HG02981 (cell line): Measurements from ENCODE around the gene SYNGR3.
"Not testable (repeated sequence)": the region's sequence is repeated elsewhere in the genome, so short reads cannot be mapped to it uniquely, and the experiment has no call there.

Experiments used
- ATAC-seq: cut with Tn5 transposase; IDR thresholded peaks from one replicate; pipeline ENCODE4 v1.9.1; 2021; ENCODE audit warnings: mild to moderate bottlenecking, moderate library complexity; ENCODE audit not compliant: unreplicated experiment

SYNGR3 gene, protein sequence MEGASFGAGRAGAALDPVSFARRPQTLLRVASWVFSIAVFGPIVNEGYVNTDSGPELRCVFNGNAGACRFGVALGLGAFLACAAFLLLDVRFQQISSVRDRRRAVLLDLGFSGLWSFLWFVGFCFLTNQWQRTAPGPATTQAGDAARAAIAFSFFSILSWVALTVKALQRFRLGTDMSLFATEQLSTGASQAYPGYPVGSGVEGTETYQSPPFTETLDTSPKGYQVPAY

GRCh38 chr16:1989209-1990100 is at the start of gene SYNGR3:
Gene SYNGR3 (plus strand): TSS chr16:1989970. CDS start chr16:1990103, 133 bp downstream.
- no peak for ATAC-seq

GRCh38 chr16:1940273-1941161 is 49.3 kb upstream of the SYNGR3 start:
- no peak for ATAC-seq

DNA sequence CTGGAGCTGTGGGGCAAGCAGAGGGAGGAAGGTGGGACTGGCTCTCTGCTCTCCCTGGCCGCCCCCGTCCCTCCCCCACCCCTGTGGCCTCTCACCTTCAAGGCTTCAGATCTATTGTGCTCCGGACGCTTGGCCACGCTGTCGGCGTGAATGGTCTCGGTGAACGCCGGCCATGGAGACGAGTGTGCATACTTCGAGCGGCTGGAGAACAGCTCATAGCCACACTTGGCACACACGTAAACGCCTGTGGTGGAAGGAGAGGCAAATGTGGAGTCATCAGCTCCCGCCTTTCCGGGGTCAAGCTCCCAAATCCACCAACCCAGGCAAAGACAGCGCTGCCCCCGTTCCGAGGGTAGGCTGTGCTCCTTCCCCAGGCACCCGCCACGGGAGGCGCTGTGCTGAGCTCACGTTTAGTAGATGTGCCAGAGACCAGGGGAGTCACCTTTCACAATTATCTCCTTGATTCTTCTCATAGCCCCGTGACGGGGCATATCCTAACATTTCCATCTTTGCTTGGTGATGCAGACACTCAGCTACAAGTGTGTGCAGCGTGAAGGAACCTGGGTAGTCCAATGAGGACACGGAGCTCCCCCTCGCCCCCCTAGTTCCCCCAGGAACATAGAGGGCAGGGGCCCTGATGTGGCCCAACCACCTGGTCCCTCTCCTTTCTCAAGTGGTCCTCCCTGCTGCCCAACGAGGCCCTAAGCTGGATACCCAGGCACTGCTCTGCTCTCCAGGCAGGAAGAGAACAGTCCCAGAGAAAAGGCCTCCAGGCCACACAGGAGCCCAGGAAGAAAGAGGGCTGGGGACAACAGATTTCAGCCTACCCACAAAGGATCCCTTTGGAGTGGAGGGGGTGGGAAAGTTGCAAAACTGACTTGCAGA is 48.4 kb upstream of the SYNGR3 start:
- no peak for ATAC-seq

DNA sequence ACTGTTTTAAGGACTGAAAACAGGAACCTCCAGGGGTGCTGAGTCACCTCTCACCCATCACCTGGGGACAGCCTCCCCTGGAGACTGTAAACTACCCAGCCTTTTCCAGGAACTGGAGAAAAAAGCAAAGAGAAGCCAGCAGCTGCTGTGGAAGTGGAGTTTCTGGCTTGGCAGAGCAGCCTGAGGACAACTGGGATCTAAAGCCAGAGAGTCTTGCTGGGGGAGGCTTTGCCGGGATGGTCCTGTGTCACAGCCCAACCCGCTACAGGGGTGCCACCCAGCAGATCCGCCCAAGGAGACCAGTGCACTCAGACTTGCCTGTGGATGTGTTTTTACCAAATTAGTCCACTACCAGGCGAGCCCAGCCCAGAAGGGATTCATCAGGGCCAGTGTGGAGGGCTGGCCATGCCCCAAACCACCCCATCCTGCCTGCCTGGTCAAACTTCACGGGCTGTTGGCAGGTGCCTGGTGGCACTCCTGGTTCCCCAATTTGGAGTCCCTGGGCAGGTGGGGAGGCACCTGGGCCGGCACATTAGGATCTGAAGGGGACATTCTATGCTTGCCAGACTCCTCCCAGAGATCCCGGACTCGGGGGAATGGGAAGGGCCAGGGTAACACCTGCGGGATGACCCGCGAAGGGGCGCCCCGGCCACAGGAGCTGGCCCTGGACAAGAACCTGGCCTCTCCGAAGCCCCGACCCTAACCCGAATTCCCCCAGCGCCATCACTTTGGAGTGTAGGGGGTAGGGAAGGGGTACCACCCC is 47.5 kb upstream of the SYNGR3 start:
- no peak for ATAC-seq

- ATAC-seq: peak; percentile 93
These were observed 46.7 kb upstream of the SYNGR3 start, which contains the start of gene MSRB1 for GRCh38 chr16:1942810-1943726. Gene MSRB1 (minus strand): TSS chr16:1943199. CDS start chr16:1943156, 43 bp downstream.

DNA sequence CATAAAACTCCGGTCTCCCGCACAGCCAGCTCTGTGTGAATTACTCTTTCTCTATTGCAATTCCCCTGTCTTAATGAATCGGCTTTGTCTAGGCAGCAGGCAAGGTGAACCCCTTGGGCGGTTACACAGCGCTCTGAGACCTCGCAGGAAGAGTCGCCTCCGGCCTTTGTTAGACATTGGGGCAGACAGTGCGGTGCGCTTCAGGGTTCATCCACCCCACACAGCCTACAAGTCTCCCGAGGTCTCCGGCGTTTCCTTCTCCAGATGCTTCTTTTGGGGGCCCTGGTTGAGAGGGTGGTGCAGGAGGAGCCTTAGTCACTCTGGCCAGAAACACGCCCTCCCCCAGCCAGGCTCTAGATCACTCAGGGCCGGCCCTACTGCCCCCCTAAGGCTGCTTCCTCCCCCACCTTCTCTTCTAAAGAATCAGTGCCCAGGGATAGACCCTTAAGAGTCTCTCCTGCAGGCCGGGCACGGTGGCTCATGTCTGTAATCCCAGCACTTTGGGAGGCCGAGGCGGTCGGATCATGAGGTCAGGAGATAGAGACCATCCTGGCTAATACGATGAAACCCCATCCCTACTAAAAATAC is 45.1 kb upstream of the SYNGR3 start:
- no peak for ATAC-seq

DNA sequence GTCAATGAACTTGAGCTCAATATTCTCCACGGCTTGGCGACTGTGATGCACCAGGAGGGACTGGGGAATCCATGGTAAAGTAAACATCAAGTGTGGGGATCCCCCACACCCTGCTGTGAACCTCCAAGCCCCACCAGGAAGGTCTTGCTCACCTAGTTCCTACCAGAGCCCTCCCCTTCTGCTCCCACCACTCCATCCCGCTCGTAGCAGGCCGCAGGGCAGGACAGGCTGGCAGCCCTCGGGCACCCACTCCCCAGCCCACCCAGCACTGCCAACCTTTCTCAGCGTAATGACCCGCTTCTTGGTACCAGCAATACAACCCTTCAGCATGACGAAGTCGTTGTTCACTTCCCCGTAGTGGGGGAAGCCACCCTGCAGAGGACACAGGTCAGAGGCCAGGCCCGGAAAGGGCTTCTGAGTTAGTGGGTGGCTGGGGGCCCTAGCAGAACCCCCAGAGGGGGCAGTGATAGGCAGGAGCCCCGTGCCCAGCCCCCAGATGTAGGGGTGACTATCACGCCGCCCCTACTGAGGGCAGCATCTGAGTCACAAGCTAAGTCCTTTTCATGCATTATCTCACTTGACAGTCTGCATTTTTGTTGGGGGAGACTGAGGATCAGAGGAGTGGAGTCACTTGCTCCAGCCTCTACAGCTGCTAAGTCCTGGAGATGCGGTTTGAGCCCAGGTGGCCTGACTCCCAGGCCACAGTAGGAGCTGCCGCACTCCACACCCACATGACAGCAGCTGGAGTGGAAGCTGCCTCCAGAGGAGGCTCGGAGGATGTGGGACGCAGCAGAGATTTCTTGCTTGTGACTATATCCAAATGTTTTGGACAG is 44.0 kb upstream of the SYNGR3 start:
- no peak for ATAC-seq

- no peak for ATAC-seq
These were observed 43.0 kb upstream of the SYNGR3 start for GRCh38 chr16:1946495-1947368.

DNA sequence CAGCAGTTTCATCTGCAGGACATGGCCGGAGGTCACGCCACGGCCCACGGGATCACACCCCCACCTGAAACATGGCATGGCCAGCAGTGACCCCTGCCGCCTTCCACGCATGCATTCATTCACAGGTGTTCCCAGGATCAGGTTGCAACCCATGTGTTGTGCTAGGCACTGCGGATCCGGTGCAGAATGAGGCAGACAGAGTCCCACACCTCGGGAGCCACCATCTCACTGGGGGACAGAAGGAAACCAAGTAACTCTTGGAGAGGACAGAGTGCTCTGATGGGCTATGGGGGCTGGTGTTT is 42.5 kb upstream of the SYNGR3 start:
- no peak for ATAC-seq

GRCh38 chr16:1949507-1949906 is 40.3 kb upstream of the SYNGR3 start:
- ATAC-seq: no peak

DNA sequence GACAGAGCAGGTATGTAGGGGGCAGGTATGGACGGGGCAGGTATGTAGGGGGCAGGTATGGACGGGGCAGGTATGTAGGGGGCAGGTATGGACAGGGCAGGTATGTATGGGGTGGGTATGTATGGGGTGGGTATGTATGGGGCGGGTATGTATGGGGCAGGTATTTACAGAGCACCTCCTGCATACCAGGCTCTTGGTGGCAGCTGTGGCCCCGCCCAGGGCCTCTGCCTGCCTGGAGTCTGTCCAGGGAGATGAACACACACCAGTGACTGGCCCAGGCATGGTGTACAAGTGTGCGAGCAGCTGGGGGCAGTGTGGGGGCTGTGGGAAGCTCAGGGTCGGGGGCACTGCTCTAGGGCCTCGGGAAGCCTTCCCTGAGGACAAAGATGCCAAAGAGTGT is 39.7 kb upstream of the SYNGR3 start:
- ATAC-seq: no peak

- no peak for ATAC-seq
These were observed 39.2 kb upstream of the SYNGR3 start for GRCh38 chr16:1950559-1950958.

GRCh38 chr16:1953734-1954133 is 36.0 kb upstream of the SYNGR3 start:
- ATAC-seq: no peak

GRCh38 chr16:1957434-1958142 is 32.2 kb upstream of the SYNGR3 start:
- ATAC-seq: not testable (repeated sequence)

DNA sequence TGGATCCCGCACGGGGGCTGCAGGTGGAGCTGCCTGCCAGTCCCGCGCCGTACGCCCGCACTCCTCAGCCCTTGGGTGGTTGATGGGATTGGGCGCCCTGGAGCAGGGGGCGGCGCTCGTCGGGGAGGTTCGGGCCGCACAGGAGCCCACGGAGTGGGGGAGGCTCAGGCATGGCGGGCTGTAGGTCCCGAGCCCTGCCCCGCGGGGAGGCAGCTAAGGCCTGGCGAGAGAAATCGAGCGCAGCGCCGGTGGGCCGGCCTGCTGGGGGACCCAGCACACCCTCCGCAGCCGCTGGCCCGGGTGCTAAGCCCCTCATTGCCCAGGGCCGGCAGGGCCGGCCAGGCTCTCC is 31.7 kb upstream of the SYNGR3 start:
- ATAC-seq: not testable (repeated sequence)
